NCI-H2081 (cell line): ENCODE measurements around the gene BMAL1.

Source experiments
- DNase-seq, 2 experiments: peaks; one replicate each; lab custom pipeline; 2025; lab: John Stamatoyannopoulos, UW

BMAL1 gene

GRCh38 chr11:13291361-13291760 is 13.8 kb downstream of the BMAL1 start:
- no peak for DNase-seq

- DNase-seq: no peak
Measured at GRCh38 chr11:13291800-13292199, 14.2 kb downstream of the BMAL1 start.

GRCh38 chr11:13292970-13293369 is 15.4 kb downstream of the BMAL1 start:
- no peak for DNase-seq

GRCh38 chr11:13294178-13294577 is 16.6 kb downstream of the BMAL1 start:
- DNase-seq: no peak

- DNase-seq: no peak
Measured at GRCh38 chr11:13294771-13295579, 17.4 kb downstream of the BMAL1 start.

GRCh38 chr11:13297308-13297916 is 19.8 kb downstream of the BMAL1 start:
- DNase-seq: no peak

GRCh38 chr11:13297917-13298356 is 20.3 kb downstream of the BMAL1 start:
- DNase-seq: no peak

GRCh38 chr11:13298765-13299164 is 21.2 kb downstream of the BMAL1 start:
- no peak for DNase-seq

- DNase-seq: no peak
Measured at GRCh38 chr11:13301522-13301921, 23.9 kb downstream of the BMAL1 start.

- DNase-seq: no peak
Measured at GRCh38 chr11:13302420-13302958, 24.9 kb downstream of the BMAL1 start.

GRCh38 chr11:13303668-13304649 is 26.4 kb downstream of the BMAL1 start:
- DNase-seq: no peak

- no peak for DNase-seq
Measured at GRCh38 chr11:13304655-13305335, 27.2 kb downstream of the BMAL1 start.

GRCh38 chr11:13308704-13309103 is 31.1 kb downstream of the BMAL1 start:
- no peak for DNase-seq

GRCh38 chr11:13309156-13309555 is 31.6 kb downstream of the BMAL1 start:
- DNase-seq: no peak

- DNase-seq: no peak
Measured at GRCh38 chr11:13310443-13310842, 32.9 kb downstream of the BMAL1 start.

GRCh38 chr11:13311570-13311969 is 34.0 kb downstream of the BMAL1 start:
- no peak for DNase-seq

- DNase-seq: no peak
Measured at GRCh38 chr11:13313005-13313819, 35.6 kb downstream of the BMAL1 start.

- DNase-seq: no peak
Measured at GRCh38 chr11:13314676-13315394, 37.2 kb downstream of the BMAL1 start.

GRCh38 chr11:13315517-13316432 is 38.2 kb downstream of the BMAL1 start:
- no peak for DNase-seq
